T-helper 2 cell treated with Interferon-gamma antibody and Interleukin-4, amounts not matched to agents 5 μg/mL and 100 μg/mL, for 36 hours (primary cell): ENCODE measurements around the gene EYS.

Experiments
- DNase-seq: peaks from one replicate; pipeline ENCODE4 v3.0.0; 2021; ENCODE audit warnings: low spot score
- H3K27ac Mint-ChIP-seq: one replicate; pipeline ENCODE4 v1.8.0; 2021; ENCODE audit warnings: mild to moderate bottlenecking, mixed read lengths
- H3K27me3 Mint-ChIP-seq: one replicate; pipeline ENCODE4 v1.8.0; 2021; ENCODE audit warnings: low read depth, mixed read lengths
- H3K36me3 Mint-ChIP-seq: one replicate; pipeline ENCODE4 v1.8.0; 2021; ENCODE audit warnings: low read depth, mixed read lengths
- H3K4me1 Mint-ChIP-seq: one replicate; pipeline ENCODE4 v1.8.0; 2021; ENCODE audit warnings: low read depth, mixed read lengths
- H3K4me3 Mint-ChIP-seq: one replicate; pipeline ENCODE4 v1.8.0; 2022; ENCODE audit warnings: mild to moderate bottlenecking, moderate library complexity, mixed read lengths
- H3K9me3 Mint-ChIP-seq: one replicate; pipeline ENCODE4 v1.8.0; 2021; ENCODE audit warnings: mixed read lengths

EYS gene

DNA sequence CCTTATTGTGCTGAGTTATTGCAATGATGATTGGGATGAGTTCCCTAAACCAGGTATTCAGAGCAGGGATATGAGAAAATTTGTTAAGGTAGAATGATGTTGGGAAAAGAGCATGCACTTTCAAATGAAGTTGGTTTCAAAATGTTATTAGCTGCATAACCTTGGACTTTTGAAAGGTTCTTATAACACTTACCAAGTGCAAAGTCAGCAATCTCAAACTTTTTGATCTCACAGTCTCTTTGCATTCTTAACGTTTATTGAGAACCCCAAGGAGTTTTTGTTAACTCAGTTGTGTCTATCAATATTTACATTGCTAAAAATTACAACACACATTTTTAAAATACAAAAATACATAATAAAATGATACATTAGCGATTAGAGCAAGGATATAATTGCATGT lies 1269.0 kb downstream of the EYS start:
- H3K4me3 Mint-ChIP-seq: no peak overlapping the region
- H3K27me3 Mint-ChIP-seq: no peaks in the 10 kb centered on the region
- peaks cover 14% of the 10 kb centered on the region for H3K9me3 Mint-ChIP-seq
- H3K27ac Mint-ChIP-seq: no peak overlapping the region
- H3K36me3 Mint-ChIP-seq: no peaks in the 10 kb centered on the region
- no peaks in the 10 kb centered on the region for H3K4me1 Mint-ChIP-seq
- DNase-seq: no peak

DNA sequence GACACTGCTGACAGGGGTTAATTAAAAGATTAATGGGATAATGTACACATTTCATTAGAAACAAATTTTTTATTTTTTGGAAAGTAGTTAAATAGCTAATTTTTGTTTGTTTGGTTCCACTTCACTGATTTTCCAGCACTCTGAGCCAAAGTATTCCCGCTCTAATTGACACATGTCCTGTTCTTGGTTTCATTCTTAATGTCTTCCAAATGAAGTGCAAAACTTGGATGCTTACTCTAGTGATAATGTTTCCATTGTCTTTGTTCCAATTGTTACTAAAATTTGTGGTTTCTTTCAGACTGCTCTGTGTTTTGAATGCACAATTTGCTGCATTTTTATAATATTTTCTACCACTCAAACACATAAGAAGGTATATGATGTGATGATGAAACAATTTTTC lies 1277.1 kb downstream of the EYS start:
- DNase-seq: no peak
- H3K9me3 Mint-ChIP-seq: peaks cover 9% of the 10 kb centered on the region
- H3K27me3 Mint-ChIP-seq: no peaks in the 10 kb centered on the region
- no peaks in the 10 kb centered on the region for H3K36me3 Mint-ChIP-seq
- no peak overlapping the region for H3K4me3 Mint-ChIP-seq
- no peaks in the 10 kb centered on the region for H3K4me1 Mint-ChIP-seq
- H3K27ac Mint-ChIP-seq: no peak overlapping the region

DNA sequence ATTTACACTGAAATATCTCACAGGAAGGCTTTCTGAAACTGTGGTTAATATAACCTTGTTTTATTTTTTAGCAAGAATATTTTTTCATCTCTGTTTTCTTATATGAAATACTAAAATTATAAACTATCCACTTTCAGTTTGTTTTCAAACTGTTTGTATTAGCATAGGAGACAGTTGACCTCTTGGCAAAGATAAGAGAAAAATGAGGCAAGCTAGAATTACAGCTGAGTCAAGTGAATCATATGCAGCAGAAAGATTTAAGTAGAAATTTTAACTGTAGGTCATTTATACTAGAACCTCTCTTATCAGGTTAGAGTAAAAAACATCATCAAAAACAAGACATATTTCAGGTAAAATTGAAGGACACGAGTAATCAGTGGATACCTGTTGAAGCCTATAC lies 1278.8 kb downstream of the EYS start:
- H3K27me3 Mint-ChIP-seq: no peaks in the 10 kb centered on the region
- H3K36me3 Mint-ChIP-seq: no peaks in the 10 kb centered on the region
- no peaks in the 10 kb centered on the region for H3K4me1 Mint-ChIP-seq
- H3K4me3 Mint-ChIP-seq: no peak overlapping the region
- no peak for DNase-seq
- H3K27ac Mint-ChIP-seq: no peak overlapping the region
- peaks cover 10% of the 10 kb centered on the region for H3K9me3 Mint-ChIP-seq

DNA sequence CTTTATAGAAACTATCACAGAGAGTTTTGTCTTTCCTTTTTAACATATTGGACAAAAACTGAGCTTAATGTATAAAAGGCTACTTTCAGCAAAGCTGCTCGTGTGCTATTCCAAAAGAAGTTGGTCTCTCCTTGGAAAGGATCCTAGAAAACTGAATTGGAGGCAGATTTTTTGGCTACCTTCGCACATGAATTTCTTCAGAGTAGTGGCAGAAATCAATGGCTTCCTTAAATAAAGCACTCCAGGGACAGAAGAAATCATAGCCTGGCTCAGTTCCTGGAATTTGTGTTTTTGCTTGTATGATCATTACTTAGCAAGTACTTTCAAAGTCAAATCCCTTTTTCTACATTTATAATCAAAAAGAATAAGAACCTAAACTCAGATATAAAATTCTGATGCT lies 1291.1 kb downstream of the EYS start:
- no peak overlapping the region for H3K27ac Mint-ChIP-seq
- H3K4me3 Mint-ChIP-seq: no peak overlapping the region
- H3K9me3 Mint-ChIP-seq: peaks cover 17% of the 10 kb centered on the region

DNA sequence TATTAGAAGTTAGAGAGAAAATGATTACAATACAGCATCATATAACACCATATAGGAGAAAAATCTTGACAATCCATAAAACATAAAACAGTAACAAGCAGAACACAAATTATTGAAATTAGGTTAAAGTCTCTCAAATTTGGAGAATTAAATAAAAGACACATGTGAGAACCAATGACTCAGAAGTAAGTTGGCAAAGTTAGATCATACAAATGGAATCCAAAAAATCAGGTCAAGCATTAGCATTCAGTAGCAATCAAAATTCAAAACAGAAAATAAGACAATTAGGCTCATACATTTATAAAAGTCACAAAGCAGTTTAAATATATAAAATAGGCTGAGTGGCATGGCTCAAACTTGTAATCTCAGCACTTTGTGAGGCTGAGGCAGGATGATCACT lies 1295.8 kb downstream of the EYS start:
- no peaks in the 10 kb centered on the region for H3K4me1 Mint-ChIP-seq
- no peak for DNase-seq
- no peak overlapping the region for H3K27ac Mint-ChIP-seq
- H3K4me3 Mint-ChIP-seq: no peak overlapping the region
- H3K9me3 Mint-ChIP-seq: peaks cover 17% of the 10 kb centered on the region
- no peaks in the 10 kb centered on the region for H3K27me3 Mint-ChIP-seq
- H3K36me3 Mint-ChIP-seq: no peaks in the 10 kb centered on the region

More for the DNA sequence above, 1291.1 kb downstream of the EYS start:
- no peak for DNase-seq
- H3K27me3 Mint-ChIP-seq: no peaks in the 10 kb centered on the region
- no peaks in the 10 kb centered on the region for H3K4me1 Mint-ChIP-seq
- H3K36me3 Mint-ChIP-seq: no peaks in the 10 kb centered on the region

DNA sequence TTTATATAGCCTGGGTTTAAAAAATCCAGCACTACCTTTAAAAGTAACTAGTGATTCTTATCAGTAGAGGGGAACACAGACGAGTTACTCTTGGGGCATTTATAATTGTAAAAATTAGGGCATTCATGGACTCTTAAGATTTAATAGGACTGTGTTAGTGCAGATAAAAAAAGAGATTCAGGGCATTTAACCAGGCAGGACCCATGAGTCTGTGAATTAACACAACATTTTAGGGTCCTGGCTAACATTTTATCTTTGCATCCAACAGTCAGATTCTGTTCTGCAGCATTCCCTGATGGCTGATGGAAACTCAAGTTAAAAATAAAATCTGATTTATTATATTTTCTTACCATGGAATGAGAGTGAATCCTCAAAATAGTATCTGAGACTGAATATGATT lies 1297.1 kb downstream of the EYS start:
- H3K9me3 Mint-ChIP-seq: peaks cover 15% of the 10 kb centered on the region
- no peaks in the 10 kb centered on the region for H3K4me1 Mint-ChIP-seq
- H3K4me3 Mint-ChIP-seq: no peak overlapping the region
- H3K36me3 Mint-ChIP-seq: no peaks in the 10 kb centered on the region
- DNase-seq: no peak
- no peaks in the 10 kb centered on the region for H3K27me3 Mint-ChIP-seq
- no peak overlapping the region for H3K27ac Mint-ChIP-seq

DNA sequence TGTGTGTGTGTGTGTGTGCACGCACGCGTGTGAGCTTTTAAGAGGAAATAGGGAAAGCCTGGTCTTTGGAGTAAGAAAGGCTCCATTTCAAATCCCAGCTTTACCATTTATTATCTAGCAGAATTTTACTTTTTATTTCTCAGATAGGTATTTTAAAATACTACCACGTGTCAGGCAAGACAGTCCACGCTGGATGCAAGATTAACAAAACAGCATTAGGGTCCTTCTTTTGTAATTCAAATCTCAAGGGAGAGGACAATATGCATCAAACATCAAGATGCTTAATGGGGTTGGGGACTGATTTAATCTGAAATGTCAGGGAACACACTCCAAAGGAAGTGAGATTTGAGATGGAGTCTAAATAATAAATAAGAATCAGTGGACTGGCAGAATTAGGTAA lies 1302.6 kb downstream of the EYS start:
- no peak overlapping the region for H3K27ac Mint-ChIP-seq
- H3K36me3 Mint-ChIP-seq: no peaks in the 10 kb centered on the region
- no peaks in the 10 kb centered on the region for H3K4me1 Mint-ChIP-seq
- H3K27me3 Mint-ChIP-seq: no peaks in the 10 kb centered on the region
- peaks cover 27% of the 10 kb centered on the region for H3K9me3 Mint-ChIP-seq
- DNase-seq: no peak
- no peak overlapping the region for H3K4me3 Mint-ChIP-seq

DNA sequence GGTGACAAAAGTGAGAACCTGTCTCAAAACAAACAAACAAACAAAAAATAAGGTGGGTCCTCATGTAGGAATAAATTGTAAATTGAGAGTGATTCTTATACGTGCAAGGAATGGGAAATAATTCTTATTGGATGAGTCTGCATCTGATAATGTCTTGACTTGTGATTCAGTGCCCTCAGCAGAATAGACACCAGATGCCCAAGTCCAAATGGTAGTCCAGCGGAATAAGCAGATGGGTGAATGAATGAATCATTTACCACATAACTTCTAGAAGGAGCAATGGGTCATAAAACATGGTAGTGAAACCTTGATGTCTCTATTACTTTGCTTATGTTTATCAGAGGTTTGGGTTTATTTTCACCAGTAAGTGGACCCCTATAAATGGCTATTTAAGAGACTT lies 1323.7 kb downstream of the EYS start:
- H3K27ac Mint-ChIP-seq: no peak overlapping the region
- no peaks in the 10 kb centered on the region for H3K36me3 Mint-ChIP-seq
- no peaks in the 10 kb centered on the region for H3K27me3 Mint-ChIP-seq
- H3K4me3 Mint-ChIP-seq: no peak overlapping the region
- peaks cover 18% of the 10 kb centered on the region for H3K9me3 Mint-ChIP-seq
- no peak for DNase-seq
- no peaks in the 10 kb centered on the region for H3K4me1 Mint-ChIP-seq

DNA sequence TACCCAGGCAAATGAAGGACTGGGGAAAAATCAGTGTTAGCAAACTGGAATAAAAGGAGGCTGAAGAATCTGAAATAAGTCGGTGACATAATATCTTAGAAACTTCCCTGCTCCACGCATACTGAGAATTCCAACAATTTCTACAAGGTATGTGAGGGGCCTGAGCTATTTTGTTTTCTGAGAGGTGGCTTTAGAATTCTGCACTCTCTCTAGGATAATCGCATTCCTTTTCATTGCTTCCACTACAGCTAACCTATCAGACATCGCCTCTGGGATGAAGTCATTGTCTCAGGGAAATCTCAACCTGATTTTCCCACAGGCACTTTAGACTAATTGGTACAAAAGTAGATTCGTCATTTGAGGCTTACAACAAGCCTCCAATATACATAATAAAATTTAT lies 1330.6 kb downstream of the EYS start:
- no peaks in the 10 kb centered on the region for H3K27me3 Mint-ChIP-seq
- no peak overlapping the region for H3K4me3 Mint-ChIP-seq
- no peak for DNase-seq
- no peak overlapping the region for H3K27ac Mint-ChIP-seq
- peaks cover 34% of the 10 kb centered on the region for H3K9me3 Mint-ChIP-seq
- no peaks in the 10 kb centered on the region for H3K4me1 Mint-ChIP-seq
- no peaks in the 10 kb centered on the region for H3K36me3 Mint-ChIP-seq

DNA sequence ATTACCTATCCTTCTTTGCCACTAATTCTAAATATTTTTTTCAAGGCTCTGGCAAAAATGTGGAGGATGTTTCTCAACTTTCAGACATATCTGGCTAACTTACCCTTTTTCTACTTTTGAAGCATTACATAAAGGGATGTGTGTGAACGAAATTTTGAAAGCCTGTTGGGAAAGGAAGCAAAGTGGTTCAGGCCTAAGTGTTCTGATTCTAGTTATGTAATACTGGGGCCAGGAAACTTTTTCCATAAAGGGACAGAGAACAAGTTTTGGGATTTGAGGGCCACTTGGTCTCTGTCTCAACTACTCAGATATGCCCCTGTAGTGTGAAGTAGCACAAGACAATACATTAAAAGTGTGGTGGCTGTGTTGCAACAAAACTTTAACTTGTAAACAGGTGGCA lies 1349.6 kb downstream of the EYS start:
- no peak for DNase-seq
- Mint-ChIP-seq H3K4me1 (no peaks in the 10 kb centered on the region), H3K27me3 (no peaks in the 10 kb centered on the region), H3K36me3 (no peaks in the 10 kb centered on the region), H3K9me3 (peaks cover 18% of the 10 kb centered on the region), H3K27ac (no peak overlapping the region), H3K4me3 (no peak overlapping the region)

DNA sequence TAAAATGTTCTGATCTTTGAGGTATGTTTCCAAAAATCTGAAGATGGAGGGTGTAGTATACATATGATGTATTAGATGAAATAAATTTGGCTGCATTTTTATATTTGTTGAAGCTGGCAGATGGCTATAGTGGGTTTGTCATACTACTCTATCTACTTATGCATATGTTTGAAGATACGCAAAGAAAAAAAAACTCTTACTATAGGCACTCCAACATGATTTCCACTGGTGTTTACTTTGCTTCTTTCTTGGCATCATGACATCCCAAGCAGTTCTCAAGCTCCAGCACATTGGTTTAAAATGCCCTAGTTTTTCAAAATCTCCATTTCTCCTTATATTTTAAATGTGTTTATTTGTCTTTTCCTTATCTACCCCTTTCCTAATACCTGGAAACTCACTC lies 1359.6 kb downstream of the EYS start:
- Mint-ChIP-seq H3K27ac (no peak overlapping the region), H3K4me3 (no peak overlapping the region), H3K27me3 (no peaks in the 10 kb centered on the region), H3K36me3 (no peaks in the 10 kb centered on the region), H3K9me3 (peaks cover 15% of the 10 kb centered on the region), H3K4me1 (no peaks in the 10 kb centered on the region)
- no peak for DNase-seq

DNA sequence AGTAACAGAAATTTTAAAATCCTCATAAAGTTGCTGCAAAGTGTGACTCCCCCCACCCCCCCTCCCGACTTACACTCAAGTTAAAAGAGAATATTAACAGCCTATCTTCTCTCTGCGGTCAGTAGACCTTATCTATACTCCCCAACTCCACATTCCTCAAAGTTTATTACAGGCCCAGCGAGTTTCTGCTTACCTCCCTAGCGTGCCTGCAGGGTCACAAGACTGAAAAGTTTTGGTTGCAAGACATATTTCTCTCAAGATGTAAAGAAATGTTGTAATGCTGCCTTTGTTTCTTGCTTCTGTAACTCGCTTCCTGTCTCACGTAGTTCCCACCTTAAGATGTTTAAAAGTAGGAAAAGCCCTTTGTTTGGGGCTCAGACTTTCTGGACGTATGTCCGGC lies 1371.8 kb downstream of the EYS start:
- no peaks in the 10 kb centered on the region for H3K36me3 Mint-ChIP-seq
- H3K4me3 Mint-ChIP-seq: no peak overlapping the region
- no peak for DNase-seq
- peaks cover 23% of the 10 kb centered on the region for H3K9me3 Mint-ChIP-seq
- no peaks in the 10 kb centered on the region for H3K27me3 Mint-ChIP-seq
- H3K27ac Mint-ChIP-seq: no peak overlapping the region
- no peaks in the 10 kb centered on the region for H3K4me1 Mint-ChIP-seq

DNA sequence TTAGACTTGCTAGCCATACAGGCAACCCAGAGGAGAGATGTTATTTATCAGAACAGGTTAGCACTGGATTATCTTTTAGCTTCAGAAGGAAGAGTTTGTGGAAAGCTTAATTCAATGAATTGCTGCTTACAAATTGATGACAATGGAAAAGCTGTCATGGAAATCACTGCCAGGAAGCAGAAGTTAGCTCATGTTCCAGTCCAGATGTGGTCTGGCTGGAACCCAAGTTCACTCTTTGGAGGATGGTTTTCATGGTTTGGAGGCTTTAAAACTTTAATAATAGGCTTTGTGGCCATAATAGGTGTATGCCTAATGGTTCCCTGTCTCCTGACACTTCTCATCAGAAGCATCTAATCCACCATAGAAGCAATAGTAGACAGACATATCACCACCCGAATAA lies 1372.4 kb downstream of the EYS start:
- H3K36me3 Mint-ChIP-seq: no peaks in the 10 kb centered on the region
- peaks cover 18% of the 10 kb centered on the region for H3K9me3 Mint-ChIP-seq
- no peak overlapping the region for H3K4me3 Mint-ChIP-seq
- no peak overlapping the region for H3K27ac Mint-ChIP-seq
- no peak for DNase-seq
- H3K27me3 Mint-ChIP-seq: no peaks in the 10 kb centered on the region
- no peaks in the 10 kb centered on the region for H3K4me1 Mint-ChIP-seq

DNA sequence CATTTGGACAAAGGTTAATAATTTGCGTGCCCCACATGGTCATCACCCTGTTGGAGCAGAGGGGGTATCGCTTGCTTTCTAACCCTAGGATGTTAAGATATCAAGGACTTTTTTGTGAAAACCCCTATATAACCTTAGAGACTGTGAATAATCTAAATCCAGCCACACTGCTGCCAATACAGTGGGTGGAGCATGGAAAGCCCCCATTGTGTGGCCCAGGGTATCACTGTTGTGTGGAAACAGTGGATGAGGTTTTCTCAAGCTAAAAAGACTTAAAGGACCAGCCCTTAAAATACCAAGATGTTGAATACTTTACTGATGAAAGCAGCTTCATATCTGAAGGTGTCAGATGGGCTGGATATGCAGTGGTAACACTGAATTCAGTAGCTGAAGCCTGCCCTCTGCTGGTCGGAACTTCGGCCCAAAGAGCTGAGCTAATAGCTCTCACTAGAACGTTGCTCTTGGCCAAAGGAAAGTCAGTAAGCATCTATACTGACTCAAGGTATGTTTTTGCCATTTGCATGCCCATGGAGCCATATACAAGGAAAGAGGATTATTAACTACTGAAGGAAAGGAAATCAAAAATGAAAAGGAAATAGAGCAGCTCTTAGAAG lies 1376.2 kb downstream of the EYS start:
- no peak overlapping the region for H3K27ac Mint-ChIP-seq
- no peak for DNase-seq
- no peak overlapping the region for H3K4me3 Mint-ChIP-seq
- no peaks in the 10 kb centered on the region for H3K27me3 Mint-ChIP-seq
- peaks cover 5% of the 10 kb centered on the region for H3K9me3 Mint-ChIP-seq
- no peaks in the 10 kb centered on the region for H3K4me1 Mint-ChIP-seq
- H3K36me3 Mint-ChIP-seq: no peaks in the 10 kb centered on the region

DNA sequence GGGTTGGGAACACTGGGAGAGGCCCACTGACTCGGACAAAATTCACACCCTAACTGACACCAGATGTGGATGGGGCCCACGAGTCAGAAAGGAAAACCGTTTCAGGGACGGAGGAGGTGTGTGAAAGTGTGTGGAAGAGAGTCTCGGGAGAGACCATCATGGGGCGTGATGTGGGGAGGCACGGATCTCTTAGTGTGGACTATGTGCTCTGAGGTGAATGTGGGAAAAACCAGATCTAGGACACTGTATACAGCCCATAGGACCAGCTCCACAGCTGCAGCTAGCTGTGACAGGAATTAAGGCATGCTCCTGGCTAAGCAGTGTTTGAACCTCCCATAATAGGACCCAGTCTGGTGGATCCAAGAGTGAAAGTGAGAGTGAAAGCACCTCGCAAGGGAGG lies 1380.1 kb downstream of the EYS start:
- H3K4me3 Mint-ChIP-seq: no peak overlapping the region
- no peak overlapping the region for H3K27ac Mint-ChIP-seq
- H3K36me3 Mint-ChIP-seq: no peaks in the 10 kb centered on the region
- peaks cover 4% of the 10 kb centered on the region for H3K9me3 Mint-ChIP-seq
- no peaks in the 10 kb centered on the region for H3K4me1 Mint-ChIP-seq
- DNase-seq: no peak
- H3K27me3 Mint-ChIP-seq: no peaks in the 10 kb centered on the region
